ENCODE data around the gene CNTNAP4.

GRCh38 chr16:76390476-76390875, 113.3 kb downstream of the CNTNAP4 start:
- TF ChIP-seq CTCF (IDR thresholded peaks at IDR 0.05) = no peak
- TF ChIP-seq FOXJ3 (CRISPR knock-in tag; IDR thresholded peaks at IDR 0.05; ENCODE audit: borderline replicate concordance) = no peak
- no peak for TF ChIP-seq MLX (CRISPR knock-in tag; IDR thresholded peaks at IDR 0.05)
- TF ChIP-seq, protein P1, sequence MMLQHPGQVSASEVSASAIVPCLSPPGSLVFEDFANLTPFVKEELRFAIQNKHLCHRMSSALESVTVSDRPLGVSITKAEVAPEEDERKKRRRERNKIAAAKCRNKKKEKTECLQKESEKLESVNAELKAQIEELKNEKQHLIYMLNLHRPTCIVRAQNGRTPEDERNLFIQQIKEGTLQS (CRISPR knock-in tag; conservative IDR thresholded peaks at IDR 0.05) = no peak
- no peak for TF ChIP-seq ELF4 (CRISPR knock-in tag; IDR thresholded peaks at IDR 0.05; ENCODE audit: low read depth)
- TF ChIP-seq MXD4 (CRISPR knock-in tag; IDR thresholded peaks at IDR 0.05; ENCODE audit: borderline replicate concordance) = no peak
- TF ChIP-seq, protein P2, sequence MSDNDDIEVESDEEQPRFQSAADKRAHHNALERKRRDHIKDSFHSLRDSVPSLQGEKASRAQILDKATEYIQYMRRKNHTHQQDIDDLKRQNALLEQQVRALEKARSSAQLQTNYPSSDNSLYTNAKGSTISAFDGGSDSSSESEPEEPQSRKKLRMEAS (CRISPR knock-in tag; IDR thresholded peaks at IDR 0.05) = no peak
- no peak for TF ChIP-seq GTF2I (CRISPR knock-in tag; conservative IDR thresholded peaks at IDR 0.05)
- no peak for TF ChIP-seq PRDM15 (CRISPR knock-in tag; IDR thresholded peaks at IDR 0.05)

Data from WTC11 (cell line).